HCT116 (cell line): ENCODE data around the gene ACR. TPM values are rescaled to one million over a fixed set of nuclear protein-coding genes. Genes with fewer than 3 reads are reported as not detected.

Experiments used
- ATAC-seq: fragments of 200-7000 bp; cut with Tn5 transposase; 2 replicates; pipeline ENCODE4 v1.9.1; 2020; ENCODE audit warnings: mild to moderate bottlenecking, moderate library complexity
- BruUV-seq: library from RNA; stranded (reverse); fragments of 400-500 nt; replicated peaks from 2 replicates; lab custom pipeline; 2021; lab: Mats Ljungman, UMichigan
- CTCF ChIA-PET: fragments of 300-600 bp; sonication (Branson Sonifier 250); formaldehyde crosslinking; loops from one replicate; lab custom pipeline; 2021; ENCODE audit warnings: antibody characterized with exemption; lab: Charles Lee
- POLR2A ChIA-PET: fragments of 300-600, 350-600 bp; sonication (Branson Sonifier 250); formaldehyde crosslinking; loops from one replicate; lab custom pipeline; 2021; ENCODE audit warnings: antibody characterized with exemption; lab: Charles Lee
- RAD21 ChIA-PET, 2 experiments: fragments of 300-600 bp; sonication (Branson Sonifier 250); formaldehyde crosslinking; loops; one replicate each; lab custom pipeline; 2023; ENCODE audit warnings: low total read pairs in 2 of 2; ENCODE audit not compliant: uncharacterized antibody in 2 of 2, unreplicated experiment in 2 of 2, low non-redundant PET in 1 of 2; lab: Charles Lee
- DNase-seq: peaks from one replicate; pipeline ENCODE4 v3.0.0-alpha.2; 2010; ENCODE audit warnings: low read depth, low spot score
- H2AFZ ChIP-seq: fragments of 200-600 bp; shearing (Covaris generic), sonication (generic); 2 replicates; pipeline ENCODE4 v1.6.1; 2017; ENCODE audit warnings: low read depth, mixed run types, mixed read lengths, antibody characterized with exemption, low read length; ENCODE audit not compliant: poor library complexity, severe bottlenecking
- H3K27ac ChIP-seq: 2 replicates; pipeline ENCODE4 v1.5.1; 2012; ENCODE audit warnings: low read depth, low read length
- H3K27me3 ChIP-seq: fragments of 200-600 bp; sonication (generic); 2 replicates; pipeline ENCODE4 v1.6.1; 2016; ENCODE audit warnings: mixed run types, low read length, mixed read lengths; ENCODE audit not compliant: insufficient read depth
- H3K36me3 ChIP-seq, 2 experiments: fragments of 200-500 bp in 1 of 2; fragments of 200-600 bp in 1 of 2; sonication (Bioruptor generic) in 1 of 2; sonication (generic) in 1 of 2; 2 replicates each; pipeline versions ENCODE4 v1.5.1 to v1.6.1; 2014 to 2016; ENCODE audit warnings: low read length in 2 of 2, inconsistent platforms in 1 of 2, mixed read lengths in 1 of 2, mixed run types in 1 of 2; ENCODE audit not compliant: insufficient read depth in 2 of 2, control insufficient read depth in 1 of 2
- H3K4me1 ChIP-seq, 2 experiments: fragments of 200-600 bp in 1 of 2; sonication (generic) in 1 of 2; 2 replicates each; pipeline versions ENCODE4 v1.5.1 to v1.6.1; 2012 to 2017; ENCODE audit warnings: low read length in 2 of 2, inconsistent platforms in 1 of 2, mild to moderate bottlenecking in 1 of 2, mixed read lengths in 1 of 2, mixed run types in 1 of 2, moderate library complexity in 1 of 2; ENCODE audit not compliant: insufficient read depth in 2 of 2, control insufficient read depth in 1 of 2
- H3K4me2 ChIP-seq: fragments of 200-600 bp; sonication (generic); 2 replicates; pipeline ENCODE4 v1.6.1; 2017; ENCODE audit warnings: mixed run types, low read length, mixed read lengths
- H3K4me3 ChIP-seq, 2 experiments: fragments of 200-600 bp in 1 of 2; sonication (generic) in 1 of 2; replicated peaks in 1 of 2; 2 replicates each; pipeline ENCODE4 v1.5.1; 2011 to 2016; ENCODE audit warnings: low read length in 2 of 2, control low read depth in 1 of 2, low read depth in 1 of 2, mild to moderate bottlenecking in 1 of 2, mixed read lengths in 1 of 2, mixed run types in 1 of 2
- H3K79me2 ChIP-seq: fragments of 200-600 bp; sonication (generic); 2 replicates; pipeline ENCODE4 v1.6.1; 2017; ENCODE audit warnings: mild to moderate bottlenecking, mixed run types, low read length, moderate library complexity, mixed read lengths; ENCODE audit not compliant: insufficient read depth
- H3K9ac ChIP-seq: fragments of 200-600 bp; sonication (generic); 2 replicates; pipeline ENCODE4 v1.6.1; 2016; ENCODE audit warnings: low read length, mixed read lengths
- H3K9me2 ChIP-seq: fragments of 200-600 bp; sonication (generic), shearing (Covaris generic); 2 replicates; pipeline ENCODE4 v1.6.1; 2017; ENCODE audit warnings: mixed run types, mild to moderate bottlenecking, moderate library complexity; ENCODE audit not compliant: insufficient read depth
- H3K9me3 ChIP-seq, 2 experiments: fragments of 200-500 bp in 1 of 2; fragments of 200-600 bp in 1 of 2; sonication (Bioruptor generic) in 1 of 2; sonication (generic) in 1 of 2; 2 replicates each; pipeline ENCODE4 v1.6.1; 2014 to 2017; ENCODE audit warnings: low read length in 2 of 2, mixed read lengths in 2 of 2, inconsistent platforms in 1 of 2, low read depth in 1 of 2, mild to moderate bottlenecking in 1 of 2, mixed run types in 1 of 2, moderate library complexity in 1 of 2; ENCODE audit not compliant: control insufficient read depth in 1 of 2, insufficient read depth in 1 of 2
- H4K20me1 ChIP-seq: fragments of 200-600 bp; sonication (generic), shearing (Covaris generic); 2 replicates; pipeline ENCODE4 v1.6.1; 2017; ENCODE audit warnings: mixed run types, mild to moderate bottlenecking, moderate library complexity; ENCODE audit not compliant: insufficient read depth
- CEBPB ChIP-seq: IDR thresholded peaks from 2 replicates; pipeline ENCODE4 v1.6.1; 2012; ENCODE audit warnings: low read depth
- EGR1 ChIP-seq: IDR thresholded peaks from 2 replicates; pipeline ENCODE4 v1.6.1; 2012; ENCODE audit warnings: low read depth
- ELF1 ChIP-seq: IDR thresholded peaks from 2 replicates; pipeline ENCODE4 v1.6.1; 2012; ENCODE audit warnings: low read depth, borderline replicate concordance
- EZH2 ChIP-seq: fragments of 200-600 bp; sonication (generic); IDR thresholded peaks from 2 replicates; pipeline ENCODE4 v1.6.1; 2017; ENCODE audit warnings: antibody characterized with exemption, mixed run types
- EZH2phosphoT487 ChIP-seq: fragments of 200-600 bp; IDR thresholded peaks from 2 replicates; pipeline ENCODE4 v1.6.1; 2018; ENCODE audit warnings: antibody characterized with exemption, borderline replicate concordance
- JUND ChIP-seq: IDR thresholded peaks from 2 replicates; pipeline ENCODE4 v1.6.1; 2012
- POLR2A ChIP-seq: IDR thresholded peaks from 2 replicates; pipeline ENCODE4 v1.7.0; 2011; ENCODE audit warnings: borderline replicate concordance; ENCODE audit not compliant: insufficient read depth, insufficient read length; ENCODE audit errors: extremely low read depth
- POLR2AphosphoS5 ChIP-seq: IDR thresholded peaks from 2 replicates; pipeline ENCODE4 v1.6.1; 2011; ENCODE audit warnings: mild to moderate bottlenecking, low read depth, low read length, moderate library complexity
- RAD21 ChIP-seq: IDR thresholded peaks from 2 replicates; pipeline ENCODE4 v1.6.1; 2012; ENCODE audit warnings: low read depth, mild to moderate bottlenecking
- SIN3A ChIP-seq: IDR thresholded peaks from 2 replicates; pipeline ENCODE4 v1.6.1; 2012; ENCODE audit warnings: low read depth
- SP1 ChIP-seq: IDR thresholded peaks from 2 replicates; pipeline ENCODE4 v1.6.1; 2012; ENCODE audit warnings: low read depth
- SRF ChIP-seq: IDR thresholded peaks from 2 replicates; pipeline ENCODE4 v1.6.1; 2012; ENCODE audit warnings: low read depth
- YY1 ChIP-seq: IDR thresholded peaks from 2 replicates; pipeline ENCODE4 v1.6.1; 2011; ENCODE audit warnings: low read length, low read depth, moderate library complexity, mild to moderate bottlenecking; ENCODE audit not compliant: insufficient replicate concordance; ENCODE audit errors: extremely low read depth
- ZBTB33 ChIP-seq: IDR thresholded peaks from 2 replicates; pipeline ENCODE4 v1.6.1; 2011; ENCODE audit warnings: mild to moderate bottlenecking, low read length, moderate library complexity; ENCODE audit not compliant: insufficient replicate concordance; ENCODE audit errors: extremely low read depth
- ZFX ChIP-seq: fragments of 450-650 bp; IDR thresholded peaks from 2 replicates; pipeline ENCODE4 v1.6.1; 2017
- ZNF274 ChIP-seq: fragments of 200-500 bp; sonication (Bioruptor generic); IDR thresholded peaks from 2 replicates; pipeline ENCODE4 v1.6.1; 2014; ENCODE audit warnings: mild to moderate bottlenecking, low read depth, low read length, inconsistent platforms
- intact Hi-C: fragments of 100-400 bp; cut with micrococcal nuclease; formaldehyde crosslinking; loops from 2 replicates; pipeline ENCODE4 v1.10.0; 2022
- total RNA-seq: library from RNA; stranded (reverse); gene quantifications from one replicate; pipeline ENCODE4 v1.2.1, GENCODE V29; 2021; ENCODE audit not compliant: unreplicated experiment
- TF ChIP-seq, protein P1 (sequence below): IDR thresholded peaks from 2 replicates; pipeline ENCODE4 v1.6.1; 2012; ENCODE audit warnings: low read depth
- TF ChIP-seq, protein P2 (sequence below), 3 experiments: fragments of 200-600 bp in 1 of 3; sonication (generic) in 1 of 3; IDR thresholded peaks in 2 of 3; conservative IDR thresholded peaks in 1 of 3; 2 replicates each; pipeline ENCODE4 v1.5.1; 2012 to 2017; ENCODE audit warnings: low read depth in 2 of 3, low read length in 2 of 3, antibody characterized with exemption in 1 of 3, borderline replicate concordance in 1 of 3, control low read depth in 1 of 3, mild to moderate bottlenecking in 1 of 3, mixed read lengths in 1 of 3, mixed run types in 1 of 3, moderate library complexity in 1 of 3; ENCODE audit not compliant: insufficient read depth in 1 of 3
- TF ChIP-seq, protein P3 (sequence below): IDR thresholded peaks from 2 replicates; pipeline ENCODE4 v1.6.1; 2012
- TF ChIP-seq, protein P4 (sequence below): IDR thresholded peaks from 2 replicates; pipeline ENCODE4 v1.6.1; 2012

Gene ACR
- total RNA-seq, 1 experiment from 2014 or later = 1.5 TPM

- no peak overlapping the region for H3K27ac ChIP-seq
- no peak overlapping the region for H3K4me3 ChIP-seq
- no peaks in the 10 kb centered on the region for H4K20me1 ChIP-seq
- H3K79me2 ChIP-seq = no peaks in the 10 kb centered on the region
- POLR2A ChIA-PET = no interaction called here
- RAD21 ChIA-PET = no interaction called here
- no peaks in the 10 kb centered on the region; a peak in 1 of 4 replicates for H3K36me3 ChIP-seq
- intact Hi-C loops = no loop called here
- no peak overlapping the region for H3K4me2 ChIP-seq
- ATAC-seq = no peak
- TF ChIP-seq ZNF274 = no peak
- no peak for TF ChIP-seq JUND
- TF ChIP-seq, protein P1, sequence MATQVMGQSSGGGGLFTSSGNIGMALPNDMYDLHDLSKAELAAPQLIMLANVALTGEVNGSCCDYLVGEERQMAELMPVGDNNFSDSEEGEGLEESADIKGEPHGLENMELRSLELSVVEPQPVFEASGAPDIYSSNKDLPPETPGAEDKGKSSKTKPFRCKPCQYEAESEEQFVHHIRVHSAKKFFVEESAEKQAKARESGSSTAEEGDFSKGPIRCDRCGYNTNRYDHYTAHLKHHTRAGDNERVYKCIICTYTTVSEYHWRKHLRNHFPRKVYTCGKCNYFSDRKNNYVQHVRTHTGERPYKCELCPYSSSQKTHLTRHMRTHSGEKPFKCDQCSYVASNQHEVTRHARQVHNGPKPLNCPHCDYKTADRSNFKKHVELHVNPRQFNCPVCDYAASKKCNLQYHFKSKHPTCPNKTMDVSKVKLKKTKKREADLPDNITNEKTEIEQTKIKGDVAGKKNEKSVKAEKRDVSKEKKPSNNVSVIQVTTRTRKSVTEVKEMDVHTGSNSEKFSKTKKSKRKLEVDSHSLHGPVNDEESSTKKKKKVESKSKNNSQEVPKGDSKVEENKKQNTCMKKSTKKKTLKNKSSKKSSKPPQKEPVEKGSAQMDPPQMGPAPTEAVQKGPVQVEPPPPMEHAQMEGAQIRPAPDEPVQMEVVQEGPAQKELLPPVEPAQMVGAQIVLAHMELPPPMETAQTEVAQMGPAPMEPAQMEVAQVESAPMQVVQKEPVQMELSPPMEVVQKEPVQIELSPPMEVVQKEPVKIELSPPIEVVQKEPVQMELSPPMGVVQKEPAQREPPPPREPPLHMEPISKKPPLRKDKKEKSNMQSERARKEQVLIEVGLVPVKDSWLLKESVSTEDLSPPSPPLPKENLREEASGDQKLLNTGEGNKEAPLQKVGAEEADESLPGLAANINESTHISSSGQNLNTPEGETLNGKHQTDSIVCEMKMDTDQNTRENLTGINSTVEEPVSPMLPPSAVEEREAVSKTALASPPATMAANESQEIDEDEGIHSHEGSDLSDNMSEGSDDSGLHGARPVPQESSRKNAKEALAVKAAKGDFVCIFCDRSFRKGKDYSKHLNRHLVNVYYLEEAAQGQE = no peak
- TF ChIP-seq EZH2phosphoT487 = no peak
- no peak for TF ChIP-seq POLR2AphosphoS5
- no peak for TF ChIP-seq EGR1
- no peak for TF ChIP-seq YY1
- TF ChIP-seq RAD21 = no peak
- no peak for TF ChIP-seq EZH2
- TF ChIP-seq ELF1 = no peak
- TF ChIP-seq, protein P2, sequence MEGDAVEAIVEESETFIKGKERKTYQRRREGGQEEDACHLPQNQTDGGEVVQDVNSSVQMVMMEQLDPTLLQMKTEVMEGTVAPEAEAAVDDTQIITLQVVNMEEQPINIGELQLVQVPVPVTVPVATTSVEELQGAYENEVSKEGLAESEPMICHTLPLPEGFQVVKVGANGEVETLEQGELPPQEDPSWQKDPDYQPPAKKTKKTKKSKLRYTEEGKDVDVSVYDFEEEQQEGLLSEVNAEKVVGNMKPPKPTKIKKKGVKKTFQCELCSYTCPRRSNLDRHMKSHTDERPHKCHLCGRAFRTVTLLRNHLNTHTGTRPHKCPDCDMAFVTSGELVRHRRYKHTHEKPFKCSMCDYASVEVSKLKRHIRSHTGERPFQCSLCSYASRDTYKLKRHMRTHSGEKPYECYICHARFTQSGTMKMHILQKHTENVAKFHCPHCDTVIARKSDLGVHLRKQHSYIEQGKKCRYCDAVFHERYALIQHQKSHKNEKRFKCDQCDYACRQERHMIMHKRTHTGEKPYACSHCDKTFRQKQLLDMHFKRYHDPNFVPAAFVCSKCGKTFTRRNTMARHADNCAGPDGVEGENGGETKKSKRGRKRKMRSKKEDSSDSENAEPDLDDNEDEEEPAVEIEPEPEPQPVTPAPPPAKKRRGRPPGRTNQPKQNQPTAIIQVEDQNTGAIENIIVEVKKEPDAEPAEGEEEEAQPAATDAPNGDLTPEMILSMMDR (IDR thresholded peaks at IDR 0.05 in 2 of 3, conservative IDR thresholded peaks at IDR 0.05 in 1 of 3; ENCODE audit: borderline replicate concordance in 1 of 3, insufficient read depth in 1 of 3, low read depth in 2 of 3, low read length in 2 of 3) = no peak
- TF ChIP-seq, protein P3, sequence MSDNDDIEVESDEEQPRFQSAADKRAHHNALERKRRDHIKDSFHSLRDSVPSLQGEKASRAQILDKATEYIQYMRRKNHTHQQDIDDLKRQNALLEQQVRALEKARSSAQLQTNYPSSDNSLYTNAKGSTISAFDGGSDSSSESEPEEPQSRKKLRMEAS = no peak
- no peak for TF ChIP-seq SRF
- no peak for TF ChIP-seq CEBPB
- no peak for TF ChIP-seq POLR2A
- TF ChIP-seq, protein P4, sequence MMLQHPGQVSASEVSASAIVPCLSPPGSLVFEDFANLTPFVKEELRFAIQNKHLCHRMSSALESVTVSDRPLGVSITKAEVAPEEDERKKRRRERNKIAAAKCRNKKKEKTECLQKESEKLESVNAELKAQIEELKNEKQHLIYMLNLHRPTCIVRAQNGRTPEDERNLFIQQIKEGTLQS = no peak
- no peak for TF ChIP-seq SIN3A
- no peak for TF ChIP-seq ZFX
- TF ChIP-seq SP1 = no peak
- TF ChIP-seq ZBTB33 = no peak
- TF ChIP-seq, all 23 proteins: peak for 0
- Histone ChIP-seq H3K9ac (no peak overlapping the region), H3K9me3 (no peaks in the 10 kb centered on the region), H3K4me1 (no peaks in the 10 kb centered on the region), H3K27me3 (no peaks in the 10 kb centered on the region), H2AFZ (no peak overlapping the region), H3K9me2 (no peaks in the 10 kb centered on the region)
- CTCF ChIA-PET = no interaction called here
- DNase-seq = no peak
- BruUV-seq = no TSS peak
These were observed 27.1 kb upstream of the ACR start for GRCh38 chr22:50710886-50711285.
